ENCODE data around the gene HS6ST1.

Gene HS6ST1

GRCh38 chr2:128228894-128229293 lies 89.8 kb downstream of the HS6ST1 start (continued):
- TF ChIP-seq ZNF645 (tag by site-specific recombination; IDR thresholded peaks at IDR 0.05) (no peak), ZNF747 (tag by site-specific recombination; IDR thresholded peaks at IDR 0.05) (no peak), ZXDB (tag by site-specific recombination; IDR thresholded peaks at IDR 0.05) (no peak), ZNF112 (tag by site-specific recombination; IDR thresholded peaks at IDR 0.05) (no peak), ZNF211 (tag by site-specific recombination; IDR thresholded peaks at IDR 0.05; ENCODE audit: low read depth) (no peak), ZNF341 (tag by site-specific recombination; IDR thresholded peaks at IDR 0.05; ENCODE audit: low read depth) (no peak), ZSCAN30 (tag by site-specific recombination; IDR thresholded peaks at IDR 0.05) (no peak), ZNF221 (tag by site-specific recombination; IDR thresholded peaks at IDR 0.05; ENCODE audit: borderline replicate concordance) (no peak), ZIC2 (tag by site-specific recombination; IDR thresholded peaks at IDR 0.05) (no peak), KLF10 (tag by site-specific recombination; IDR thresholded peaks at IDR 0.05) (no peak), SCRT2 (tag by site-specific recombination; IDR thresholded peaks at IDR 0.05) (no peak), ELK4 (IDR thresholded peaks at IDR 0.05; ENCODE audit: borderline replicate concordance, low read depth, low read length) (no peak)

- ChIA-PET POLR2A (interaction anchor here (0.7 kb wide), 1 partner anchor 7 kb away, joined by 5 read pairs; no protein-coding TSS in a partner anchor), CTCF (no interaction called here)
- H3K4me3 ChIP-seq (ENCODE audit: low read depth, low read length): no peak overlapping the region
- H3K27ac ChIP-seq (ENCODE audit: extremely low read depth, low read depth, low read length): no peak overlapping the region
- H3K9me3 ChIP-seq (ENCODE audit: control insufficient read depth, insufficient read depth, low read depth, low read length): no peaks in the 10 kb centered on the region
- H3K4me1 ChIP-seq (ENCODE audit: control insufficient read depth, insufficient read depth, low read length): no peaks in the 10 kb centered on the region; the same call in 1 of the 2 replicates
- no peaks in the 10 kb centered on the region; a peak in 1 of 3 replicates for H3K36me3 ChIP-seq (ENCODE audit: control insufficient read depth in 2 of 2, insufficient read depth in 1 of 2, low read length in 2 of 2)
- TF ChIP-seq ZSCAN5A (tag by site-specific recombination; IDR thresholded peaks at IDR 0.05) (no peak), ZNF19 (tag by site-specific recombination; IDR thresholded peaks at IDR 0.05; ENCODE audit: low read depth) (no peak), GLI2 (tag by site-specific recombination; IDR thresholded peaks at IDR 0.05; ENCODE audit: borderline replicate concordance, low read depth) (peak; percentile 64; the same call in 1 of the 2 replicates), PRDM1 (tag by site-specific recombination; IDR thresholded peaks at IDR 0.05) (no peak), ZNF18 (tag by site-specific recombination; IDR thresholded peaks at IDR 0.05) (no peak), ZNF223 (tag by site-specific recombination; IDR thresholded peaks at IDR 0.05) (peak; percentile 73; the same call in 1 of the 2 replicates), ZBTB26 (tag by site-specific recombination; optimal IDR thresholded peaks at IDR 0.05) (no peak), ZFP37 (tag by site-specific recombination; IDR thresholded peaks at IDR 0.05) (peak; percentile 98), ZNF501 (tag by site-specific recombination; IDR thresholded peaks at IDR 0.05) (peak; percentile 89), INSM2 (tag by site-specific recombination; IDR thresholded peaks at IDR 0.05) (no peak), ZNF366 (tag by site-specific recombination; conservative IDR thresholded peaks at IDR 0.05) (peak; percentile 60), ZNF639 (tag by site-specific recombination; IDR thresholded peaks at IDR 0.05) (peak; percentile 59; the same call in 1 of the 2 replicates), ZNF214 (tag by site-specific recombination; IDR thresholded peaks at IDR 0.05; ENCODE audit: borderline replicate concordance) (no peak; the same call in 1 of the 2 replicates), ZNF449 (tag by site-specific recombination; IDR thresholded peaks at IDR 0.05) (no peak), ZNF2 (tag by site-specific recombination; IDR thresholded peaks at IDR 0.05) (no peak)
Observed at GRCh38 chr2:128227862-128228261, 90.8 kb downstream of the HS6ST1 start.
